SK-N-SH treated with all-trans-retinoic acid at 6 μM for 48 hours (cell line): ENCODE data around the gene NFIA.

Experiments used
- ATAC-seq: fragments of 200-7000 bp; cut with Tn5 transposase; 3 replicates; pipeline ENCODE4 v1.9.1; 2020; ENCODE audit warnings: mild to moderate bottlenecking, moderate library complexity
- ARNTL ChIP-seq: fragments of 450-650 bp; formaldehyde crosslinking; IDR thresholded peaks from 2 replicates; pipeline ENCODE4 v1.5.0; 2020; ENCODE audit warnings: low read depth, mild to moderate bottlenecking, moderate library complexity, borderline replicate concordance
- BACH2 ChIP-seq: fragments of 250-450 bp; sonication (Bioruptor Pico); IDR thresholded peaks from 2 replicates; pipeline ENCODE4 v1.9.0; 2021; ENCODE audit warnings: mild to moderate bottlenecking, borderline replicate concordance
- CREB5 ChIP-seq: fragments of 250-450 bp; sonication (Bioruptor Pico); IDR thresholded peaks from 2 replicates; pipeline ENCODE4 v1.5.1; 2020; ENCODE audit warnings: low read depth, mild to moderate bottlenecking, moderate library complexity
- CSDC2 ChIP-seq: fragments of 250-450 bp; sonication (Bioruptor Pico); IDR thresholded peaks from 2 replicates; pipeline ENCODE4 v1.5.0; 2020; ENCODE audit warnings: mild to moderate bottlenecking, moderate library complexity
- CSRNP3 ChIP-seq: fragments of 250-450 bp; sonication (Bioruptor Pico); IDR thresholded peaks from 2 replicates; pipeline ENCODE4 v1.5.1; 2021; ENCODE audit warnings: mild to moderate bottlenecking, moderate library complexity
- ESRRG ChIP-seq: fragments of 250-450 bp; sonication (Bioruptor Pico); IDR thresholded peaks from 2 replicates; pipeline ENCODE4 v1.6.1; 2021; ENCODE audit warnings: mild to moderate bottlenecking
- ISL1 ChIP-seq: fragments of 250-450 bp; sonication (Bioruptor Pico); IDR thresholded peaks from 2 replicates; pipeline ENCODE4 v2.1.2; 2022; ENCODE audit warnings: mild to moderate bottlenecking, moderate library complexity
- OSR1 ChIP-seq: fragments of 250-450 bp; sonication (Bioruptor Pico); IDR thresholded peaks from 2 replicates; pipeline ENCODE4 v1.8.0; 2022; ENCODE audit warnings: moderate library complexity, mild to moderate bottlenecking, inconsistent platforms
- POU6F1 ChIP-seq: fragments of 250-450 bp; sonication (Bioruptor Pico); IDR thresholded peaks from 2 replicates; pipeline ENCODE4 v1.8.0; 2021; ENCODE audit warnings: low read depth, mild to moderate bottlenecking, moderate library complexity, borderline replicate concordance
- PPARA ChIP-seq: fragments of 250-450 bp; sonication (Bioruptor Pico); IDR thresholded peaks from 2 replicates; pipeline ENCODE4 v1.5.0; 2020; ENCODE audit warnings: mild to moderate bottlenecking, borderline replicate concordance
- RARB ChIP-seq: fragments of 250-450 bp; sonication (Bioruptor Pico); IDR thresholded peaks from 2 replicates; pipeline ENCODE4 v1.8.0; 2021; ENCODE audit warnings: mild to moderate bottlenecking, moderate library complexity
- SNAI2 ChIP-seq: fragments of 250-450 bp; sonication (Bioruptor Pico); IDR thresholded peaks from 2 replicates; pipeline ENCODE4 v1.5.0; 2020; ENCODE audit warnings: mild to moderate bottlenecking, moderate library complexity
- TCF4 ChIP-seq: fragments of 250-450 bp; sonication (Bioruptor Pico); IDR thresholded peaks from 2 replicates; pipeline ENCODE4 v1.8.0; 2021; ENCODE audit warnings: mild to moderate bottlenecking, moderate library complexity, borderline replicate concordance
- TOX ChIP-seq: fragments of 250-450 bp; sonication (Bioruptor Pico); IDR thresholded peaks from 2 replicates; pipeline ENCODE4 v1.8.0; 2021; ENCODE audit warnings: mild to moderate bottlenecking, moderate library complexity, borderline replicate concordance
- TSHZ2 ChIP-seq: fragments of 250-450 bp; sonication (Bioruptor Pico); IDR thresholded peaks from 2 replicates; pipeline ENCODE4 v1.5.0; 2020; ENCODE audit warnings: mild to moderate bottlenecking, moderate library complexity
- ZFP3 ChIP-seq: fragments of 250-450 bp; sonication (Bioruptor Pico); IDR thresholded peaks from 2 replicates; pipeline ENCODE4 v1.5.0; 2020; ENCODE audit warnings: mild to moderate bottlenecking, moderate library complexity
- ZFP30 ChIP-seq: fragments of 450-650 bp; formaldehyde crosslinking; IDR thresholded peaks from 2 replicates; pipeline ENCODE4 v1.5.0; 2022; ENCODE audit warnings: mild to moderate bottlenecking, moderate library complexity
- ZNF565 ChIP-seq: fragments of 450-650 bp; formaldehyde crosslinking; conservative IDR thresholded peaks from 2 replicates; pipeline ENCODE4 v1.5.0; 2020; ENCODE audit warnings: low read depth, mild to moderate bottlenecking, moderate library complexity
- ZNF70 ChIP-seq: fragments of 450-650 bp; formaldehyde crosslinking; IDR thresholded peaks from 2 replicates; pipeline ENCODE4 v1.5.0; 2020; ENCODE audit warnings: mild to moderate bottlenecking, moderate library complexity
- ZNF8 ChIP-seq: fragments of 450-650 bp; formaldehyde crosslinking; IDR thresholded peaks from 2 replicates; pipeline ENCODE4 v1.5.0; 2020; ENCODE audit warnings: mild to moderate bottlenecking, moderate library complexity
- TF ChIP-seq, protein P1 (sequence below): fragments of 250-450 bp; sonication (Bioruptor Pico); IDR thresholded peaks from 2 replicates; pipeline ENCODE4 v1.8.0; 2020; ENCODE audit warnings: mild to moderate bottlenecking, moderate library complexity, borderline replicate concordance

The NFIA gene

GRCh38 chr1:61444288-61444687, 361.9 kb downstream of the NFIA start:
- TF ChIP-seq OSR1 (CRISPR knock-in tag) = no peak
- no peak for TF ChIP-seq ZNF8 (CRISPR knock-in tag)
- TF ChIP-seq TSHZ2 = no peak
- TF ChIP-seq PPARA = no peak
- TF ChIP-seq ISL1 = no peak
- no peak for TF ChIP-seq ESRRG (CRISPR knock-in tag)
- no peak for TF ChIP-seq BACH2 (CRISPR knock-in tag)
- no peak for TF ChIP-seq CSDC2
- TF ChIP-seq RARB (CRISPR knock-in tag) = no peak
- TF ChIP-seq, protein P1, sequence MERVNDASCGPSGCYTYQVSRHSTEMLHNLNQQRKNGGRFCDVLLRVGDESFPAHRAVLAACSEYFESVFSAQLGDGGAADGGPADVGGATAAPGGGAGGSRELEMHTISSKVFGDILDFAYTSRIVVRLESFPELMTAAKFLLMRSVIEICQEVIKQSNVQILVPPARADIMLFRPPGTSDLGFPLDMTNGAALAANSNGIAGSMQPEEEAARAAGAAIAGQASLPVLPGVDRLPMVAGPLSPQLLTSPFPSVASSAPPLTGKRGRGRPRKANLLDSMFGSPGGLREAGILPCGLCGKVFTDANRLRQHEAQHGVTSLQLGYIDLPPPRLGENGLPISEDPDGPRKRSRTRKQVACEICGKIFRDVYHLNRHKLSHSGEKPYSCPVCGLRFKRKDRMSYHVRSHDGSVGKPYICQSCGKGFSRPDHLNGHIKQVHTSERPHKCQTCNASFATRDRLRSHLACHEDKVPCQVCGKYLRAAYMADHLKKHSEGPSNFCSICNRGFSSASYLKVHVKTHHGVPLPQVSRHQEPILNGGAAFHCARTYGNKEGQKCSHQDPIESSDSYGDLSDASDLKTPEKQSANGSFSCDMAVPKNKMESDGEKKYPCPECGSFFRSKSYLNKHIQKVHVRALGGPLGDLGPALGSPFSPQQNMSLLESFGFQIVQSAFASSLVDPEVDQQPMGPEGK = no peak
- TF ChIP-seq ZFP30 (CRISPR knock-in tag) = no peak
- no peak for TF ChIP-seq TOX (CRISPR knock-in tag)
- no peak for TF ChIP-seq ZNF565 (CRISPR knock-in tag)
- no peak for TF ChIP-seq ZFP3 (CRISPR knock-in tag)
- no peak for TF ChIP-seq SNAI2 (CRISPR knock-in tag)
- no peak for TF ChIP-seq POU6F1 (CRISPR knock-in tag)
- TF ChIP-seq TCF4 (CRISPR knock-in tag) = no peak
- no peak for TF ChIP-seq ARNTL (CRISPR knock-in tag)
- no peak for ATAC-seq

DNA sequence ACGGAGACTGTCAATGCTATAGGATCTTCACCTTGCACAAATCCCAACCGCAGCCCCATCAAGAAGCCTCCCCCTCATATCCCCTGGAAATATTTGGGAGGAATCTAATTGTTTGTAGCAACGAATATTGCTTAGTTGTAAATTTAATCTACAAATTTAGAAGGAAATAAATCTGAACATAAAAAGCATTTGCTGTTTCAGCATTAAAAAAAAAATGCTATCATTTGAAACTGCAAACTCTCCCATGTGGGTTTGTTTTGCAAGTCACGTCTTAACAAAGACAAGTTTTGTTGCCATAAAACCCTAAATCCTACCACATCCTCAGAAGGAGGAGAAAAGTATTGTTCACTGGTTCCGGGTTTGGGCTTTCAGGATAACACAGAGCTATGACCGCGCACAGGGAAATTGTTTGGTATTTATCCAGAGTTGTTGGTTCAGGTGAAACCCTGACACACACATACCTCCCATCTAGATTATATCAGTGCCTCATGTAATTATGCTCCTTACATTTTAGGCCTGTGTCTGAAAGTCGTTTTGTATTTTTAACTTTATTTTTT, 363.0 kb downstream of the NFIA start:
- no peak for ATAC-seq
- TF ChIP-seq TCF4 (CRISPR knock-in tag) = no peak
- TF ChIP-seq ZNF565 (CRISPR knock-in tag) = no peak
- no peak for TF ChIP-seq POU6F1 (CRISPR knock-in tag)
- TF ChIP-seq CSDC2 = no peak
- no peak for TF ChIP-seq ZNF70 (CRISPR knock-in tag)
- TF ChIP-seq ZNF8 (CRISPR knock-in tag) = no peak
- TF ChIP-seq ESRRG (CRISPR knock-in tag) = no peak
- no peak for TF ChIP-seq ZFP30 (CRISPR knock-in tag)
- TF ChIP-seq TSHZ2 = no peak
- no peak for TF ChIP-seq ZFP3 (CRISPR knock-in tag)
- no peak for TF ChIP-seq CREB5
- TF ChIP-seq, protein P1 = no peak
- TF ChIP-seq CSRNP3 (CRISPR knock-in tag) = no peak
